HG03354 (cell line): ENCODE data around the gene HNRNPM.
A peak's percentile ranks its signal among the peaks of the same experiment; 100 is the strongest.

ENCODE experiments used
- ATAC-seq: cut with Tn5 transposase; IDR thresholded peaks from one replicate; pipeline ENCODE4 v1.9.1; 2021; ENCODE audit warnings: mild to moderate bottlenecking; ENCODE audit not compliant: unreplicated experiment, poor library complexity, severe bottlenecking

Gene HNRNPM

DNA sequence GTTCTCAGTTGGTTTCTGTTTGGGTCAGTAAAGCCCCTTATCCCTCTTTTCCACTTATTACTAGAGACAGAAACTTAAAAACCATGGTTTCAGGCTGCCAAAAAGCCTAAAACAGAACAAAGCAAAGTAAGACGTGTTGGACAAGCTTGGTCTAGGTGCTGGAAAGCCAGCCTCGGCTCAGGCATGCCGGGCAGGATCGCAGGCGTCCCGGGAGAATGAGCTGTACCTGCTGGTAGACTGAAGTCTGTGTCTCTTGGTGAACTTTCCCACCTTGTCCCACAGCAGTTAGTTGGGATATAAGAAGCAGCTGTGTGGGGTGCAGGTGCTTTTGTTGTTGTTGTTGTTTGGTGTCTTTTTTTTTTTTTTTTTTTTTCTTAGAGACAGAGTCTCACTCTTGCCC is 36.8 kb downstream of the HNRNPM start:
- ATAC-seq: no peak

DNA sequence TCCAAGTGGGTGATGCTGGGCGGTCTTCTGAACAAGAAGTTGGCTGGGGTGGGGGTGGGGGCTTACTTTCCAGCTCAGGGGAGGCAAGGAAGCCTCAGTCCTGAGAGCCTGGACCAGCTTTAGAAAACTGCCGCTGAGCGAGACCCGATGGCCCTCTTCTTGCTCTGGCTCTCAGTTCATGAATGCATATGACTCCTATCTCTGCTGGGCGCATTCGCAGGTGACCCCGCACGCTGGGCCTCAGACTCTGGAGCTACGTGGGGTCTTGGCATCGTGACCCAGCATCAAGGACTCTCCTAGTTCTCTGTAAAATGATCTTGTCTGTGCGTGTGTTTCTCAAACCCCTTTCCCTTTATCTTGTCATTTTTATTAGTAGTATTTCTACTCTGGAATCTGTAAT is 37.9 kb downstream of the HNRNPM start:
- no peak for ATAC-seq

DNA sequence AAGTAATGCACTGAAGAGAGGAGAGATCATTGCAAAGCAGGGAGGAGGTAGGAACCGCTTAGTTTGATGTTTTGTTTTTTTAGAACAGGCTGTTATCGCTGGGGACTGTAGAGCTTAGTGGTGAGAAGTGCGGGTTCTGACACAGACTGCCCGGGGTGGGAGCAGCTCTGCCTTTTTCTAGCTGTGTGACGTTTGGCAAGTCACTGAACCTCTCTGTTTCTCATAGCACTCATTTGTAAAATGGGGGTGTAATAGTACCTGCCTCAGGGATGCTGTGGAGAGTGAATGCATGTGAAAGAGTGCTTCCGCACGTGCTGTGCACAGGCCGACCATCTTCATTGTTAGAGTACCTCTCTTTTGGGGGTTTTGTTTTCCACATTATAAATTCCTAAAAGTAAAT is 38.4 kb downstream of the HNRNPM start:
- ATAC-seq: no peak

DNA sequence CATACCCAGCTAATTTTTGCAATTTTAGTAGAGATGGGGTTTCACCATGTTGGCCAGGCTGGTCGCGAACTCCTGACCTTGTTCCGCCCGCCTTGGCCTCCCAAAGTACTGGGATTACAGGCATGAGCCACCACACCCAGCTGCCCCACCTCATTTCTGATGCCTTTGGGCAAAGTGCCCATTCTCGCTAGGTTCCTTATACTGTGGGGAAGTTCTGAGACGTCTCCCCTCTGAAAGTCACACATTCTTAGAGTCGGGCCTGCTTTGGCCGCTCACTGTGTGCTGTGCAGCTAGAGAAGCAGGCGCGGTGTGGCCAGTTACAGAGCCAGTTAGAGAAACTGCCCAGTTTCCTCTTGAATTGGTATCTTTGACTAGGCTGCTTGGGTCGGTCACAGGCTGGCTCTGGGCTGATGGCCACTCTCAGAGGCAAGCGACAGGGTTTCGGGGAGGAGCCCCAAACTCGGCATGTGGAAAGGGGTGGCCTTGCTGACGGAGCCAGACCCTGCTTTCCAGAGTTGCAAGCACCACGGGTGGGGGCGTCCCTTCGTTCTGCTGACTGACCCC is 39.6 kb downstream of the HNRNPM start:
- ATAC-seq: no peak

DNA sequence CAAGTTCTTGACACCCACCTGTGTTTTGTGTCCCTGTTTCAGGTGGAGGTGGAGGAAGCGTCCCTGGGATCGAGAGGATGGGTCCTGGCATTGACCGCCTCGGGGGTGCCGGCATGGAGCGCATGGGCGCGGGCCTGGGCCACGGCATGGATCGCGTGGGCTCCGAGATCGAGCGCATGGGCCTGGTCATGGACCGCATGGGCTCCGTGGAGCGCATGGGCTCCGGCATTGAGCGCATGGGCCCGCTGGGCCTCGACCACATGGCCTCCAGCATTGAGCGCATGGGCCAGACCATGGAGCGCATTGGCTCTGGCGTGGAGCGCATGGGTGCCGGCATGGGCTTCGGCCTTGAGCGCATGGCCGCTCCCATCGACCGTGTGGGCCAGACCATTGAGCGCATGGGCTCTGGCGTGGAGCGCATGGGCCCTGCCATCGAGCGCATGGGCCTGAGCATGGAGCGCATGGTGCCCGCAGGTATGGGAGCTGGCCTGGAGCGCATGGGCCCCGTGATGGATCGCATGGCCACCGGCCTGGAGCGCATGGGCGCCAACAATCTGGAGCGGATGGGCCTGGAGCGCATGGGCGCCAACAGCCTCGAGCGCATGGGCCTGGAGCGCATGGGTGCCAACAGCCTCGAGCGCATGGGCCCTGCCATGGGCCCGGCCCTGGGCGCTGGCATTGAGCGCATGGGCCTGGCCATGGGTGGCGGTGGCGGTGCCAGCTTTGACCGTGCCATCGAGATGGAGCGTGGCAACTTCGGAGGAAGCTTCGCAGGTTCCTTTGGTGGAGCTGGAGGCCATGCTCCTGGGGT is 41.0 kb downstream of the HNRNPM start:
- ATAC-seq: no peak

DNA sequence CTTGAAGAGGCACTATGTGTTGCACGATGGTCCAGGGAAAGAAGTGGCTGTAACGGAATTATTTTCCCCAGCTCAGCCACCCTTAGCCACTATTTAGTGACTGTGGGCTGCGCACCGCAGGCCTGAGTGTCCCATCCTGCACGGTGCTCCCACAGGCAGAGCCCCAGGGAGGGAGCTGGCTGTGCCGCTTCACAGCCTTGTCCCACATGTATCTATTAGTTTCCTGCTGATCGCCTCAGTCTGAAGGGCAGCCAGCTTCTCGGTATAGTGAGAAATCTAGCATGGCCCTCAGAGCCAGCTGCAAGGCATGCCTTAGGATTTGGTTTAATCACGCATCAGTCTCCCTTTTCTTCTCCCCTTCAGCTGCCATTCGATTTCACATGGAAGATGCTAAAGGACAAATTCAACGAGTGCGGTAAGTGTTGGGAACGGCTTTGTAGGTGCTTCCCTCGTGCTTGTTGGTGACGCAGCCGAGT is 41.9 kb downstream of the HNRNPM start:
- ATAC-seq: no peak

DNA sequence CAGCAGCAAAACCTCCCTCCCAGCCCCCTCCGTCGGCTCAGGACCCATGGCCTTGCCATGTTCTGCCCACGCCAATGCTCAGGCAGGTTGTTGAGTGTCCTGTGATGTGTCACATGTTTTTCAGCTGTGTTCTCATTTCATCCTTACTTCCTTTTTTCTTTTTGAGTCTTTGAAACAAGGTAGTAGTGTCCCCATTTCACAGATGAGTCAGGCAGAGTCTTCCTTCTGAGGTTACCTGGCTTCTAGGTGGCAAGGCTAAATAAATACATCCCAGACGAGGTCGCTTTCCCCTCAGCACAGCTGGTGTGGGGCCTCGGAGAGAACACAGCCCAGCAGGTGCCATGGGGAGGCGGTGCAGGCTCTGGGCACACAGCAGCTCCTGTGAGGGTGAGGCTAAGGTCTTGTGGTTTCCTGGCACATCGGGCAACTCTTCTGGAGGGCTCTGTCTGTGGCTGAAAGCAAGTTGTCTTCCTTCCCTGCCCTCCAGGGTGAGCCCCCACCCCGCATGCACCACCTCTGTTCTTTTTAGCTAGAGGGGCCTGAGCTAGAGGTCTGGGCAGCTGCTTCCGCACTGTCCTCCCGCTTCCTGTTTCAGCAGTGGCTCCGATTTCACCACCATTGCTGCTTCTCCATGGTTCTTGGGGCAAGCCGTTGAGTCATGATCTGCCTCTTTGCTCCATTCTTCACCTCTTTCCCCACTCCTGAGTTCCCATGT is 42.5 kb downstream of the HNRNPM start:
- ATAC-seq: peak; percentile 49

DNA sequence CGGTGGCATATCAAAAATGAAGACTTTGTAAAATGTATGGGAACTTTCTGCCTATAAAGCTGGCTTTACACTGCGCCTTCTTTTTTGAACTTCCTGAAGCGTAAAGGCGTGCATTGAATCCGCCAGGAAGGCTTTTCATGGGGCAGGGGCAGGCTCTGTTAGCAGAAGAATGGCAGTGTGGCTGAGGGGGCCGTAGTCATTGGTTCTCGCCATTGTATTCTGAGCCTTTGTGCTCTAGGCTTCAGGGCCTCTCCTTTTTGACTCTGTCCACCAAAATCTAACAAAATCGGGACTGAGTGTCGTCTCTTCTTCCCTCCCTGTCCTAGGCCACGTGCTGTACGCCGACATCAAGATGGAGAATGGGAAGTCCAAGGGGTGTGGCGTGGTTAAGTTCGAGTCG is 43.6 kb downstream of the HNRNPM start:
- no peak for ATAC-seq

DNA sequence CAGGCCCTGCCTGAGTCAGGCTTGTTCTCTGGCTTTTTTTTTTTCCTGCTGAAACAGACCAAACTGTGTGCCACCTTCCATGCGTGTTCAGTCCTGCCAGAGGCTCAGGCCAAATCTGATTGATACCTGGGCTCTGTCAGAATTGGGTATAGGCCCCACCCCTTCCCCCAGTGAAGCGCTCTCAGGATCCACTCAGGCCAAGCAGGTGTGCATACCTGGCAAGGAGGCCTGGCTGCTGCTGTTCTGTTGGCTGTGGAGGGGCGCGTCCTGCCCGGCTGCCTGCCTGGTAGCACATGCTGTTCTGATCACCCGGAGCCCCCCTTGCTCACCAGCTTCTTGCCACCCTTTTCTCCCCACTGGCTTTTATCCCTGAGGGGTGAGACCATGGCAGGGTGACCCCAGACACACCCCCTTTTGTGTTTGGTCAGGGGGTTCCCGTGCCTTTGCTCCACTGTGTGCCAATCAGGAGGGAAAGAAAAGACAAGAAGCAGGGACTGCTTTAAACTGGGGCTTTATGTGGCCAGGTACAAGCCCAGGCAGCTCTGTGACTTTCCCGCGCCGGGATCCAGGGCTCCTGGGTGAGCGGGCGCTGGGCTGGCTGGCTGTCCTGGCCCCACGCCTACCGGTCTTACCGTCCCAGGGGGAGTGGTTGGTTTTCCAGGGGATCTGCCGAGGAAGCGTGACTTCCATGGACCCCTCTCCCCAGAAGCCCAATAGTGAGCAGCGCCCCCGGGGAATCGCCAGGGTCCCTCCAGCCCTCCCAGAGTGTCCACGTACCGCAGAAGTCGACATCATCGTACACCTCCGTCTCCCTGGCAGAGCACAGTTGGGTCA is 45.0 kb downstream of the HNRNPM start:
- no peak for ATAC-seq

DNA sequence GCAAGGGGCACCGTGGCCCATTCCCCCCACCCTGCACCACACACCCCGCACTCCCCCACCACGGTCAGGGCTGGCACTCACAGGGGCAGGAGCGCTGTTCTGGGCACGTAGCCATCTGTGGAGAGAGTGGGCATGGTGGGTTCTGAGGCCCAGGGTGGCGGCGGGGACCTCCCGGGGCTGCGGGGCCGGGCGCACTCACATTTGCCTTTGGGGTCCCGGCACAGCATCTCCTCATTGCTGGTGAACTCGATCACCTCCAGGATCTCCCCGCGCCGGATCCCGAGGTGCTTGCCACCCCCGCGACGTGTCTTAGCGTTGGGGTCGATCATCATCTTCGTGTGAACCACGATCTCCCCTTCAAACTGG is 45.6 kb downstream of the HNRNPM start:
- no peak for ATAC-seq

DNA sequence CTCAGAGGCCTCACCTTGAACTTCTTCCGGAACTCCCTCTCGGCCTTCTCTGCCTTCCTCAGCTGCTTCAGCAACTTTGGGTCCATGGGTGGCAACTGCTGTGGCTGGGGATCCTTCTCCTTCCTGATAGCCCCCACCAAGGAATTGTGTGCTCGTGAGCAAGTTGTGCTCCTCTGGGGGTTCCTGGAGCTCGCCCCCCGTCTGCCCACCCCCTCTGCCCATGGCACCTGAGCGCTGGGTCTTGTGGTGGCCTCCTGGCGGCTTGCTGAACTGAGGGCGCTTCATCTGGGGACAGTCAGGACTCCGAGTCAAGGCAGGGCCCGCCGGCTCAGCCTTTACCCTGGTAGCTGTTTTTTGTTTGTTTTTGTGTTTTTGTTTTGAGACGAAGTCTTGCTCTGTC is 46.1 kb downstream of the HNRNPM start:
- ATAC-seq: no peak

DNA sequence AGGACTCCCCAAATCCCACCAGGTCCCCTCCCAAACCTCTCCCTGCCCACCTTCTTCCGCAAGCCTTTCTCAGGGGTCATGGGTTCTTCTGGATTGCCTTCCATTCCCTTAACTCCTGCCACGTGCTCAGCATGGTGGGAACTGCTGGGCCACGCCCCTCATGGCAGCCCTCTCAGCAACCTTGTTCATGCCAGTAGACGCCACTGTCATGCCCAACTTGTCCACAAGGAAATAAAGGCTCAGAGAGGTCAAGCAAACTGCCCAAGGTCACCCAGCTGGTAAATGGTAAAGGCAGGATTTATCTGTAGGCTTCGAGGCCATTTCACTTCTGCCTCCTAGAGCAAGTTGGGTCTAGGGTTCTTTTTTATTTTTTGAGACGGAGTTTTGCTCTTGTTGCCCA is 46.8 kb downstream of the HNRNPM start:
- ATAC-seq: no peak

DNA sequence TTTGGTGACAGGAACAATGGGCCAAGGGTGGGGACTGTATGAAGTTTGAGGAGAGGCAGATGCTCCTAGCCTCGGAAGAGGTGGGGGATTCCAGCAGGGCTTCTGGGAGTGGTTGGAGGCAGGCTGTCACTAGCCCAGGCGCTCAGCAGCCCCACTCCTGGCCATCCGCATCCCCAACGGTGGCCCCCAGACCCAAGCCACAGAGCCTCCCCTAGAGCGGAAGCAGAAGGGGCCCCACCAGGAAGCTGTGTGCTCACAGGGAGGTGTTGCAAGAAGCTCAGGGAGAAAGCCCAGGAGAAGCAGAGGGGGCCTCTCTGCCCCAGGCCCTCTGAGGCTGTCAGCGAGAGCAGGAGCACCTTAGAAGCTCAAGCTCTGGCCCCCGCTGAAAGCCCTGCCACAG is 49.4 kb downstream of the HNRNPM start:
- no peak for ATAC-seq

DNA sequence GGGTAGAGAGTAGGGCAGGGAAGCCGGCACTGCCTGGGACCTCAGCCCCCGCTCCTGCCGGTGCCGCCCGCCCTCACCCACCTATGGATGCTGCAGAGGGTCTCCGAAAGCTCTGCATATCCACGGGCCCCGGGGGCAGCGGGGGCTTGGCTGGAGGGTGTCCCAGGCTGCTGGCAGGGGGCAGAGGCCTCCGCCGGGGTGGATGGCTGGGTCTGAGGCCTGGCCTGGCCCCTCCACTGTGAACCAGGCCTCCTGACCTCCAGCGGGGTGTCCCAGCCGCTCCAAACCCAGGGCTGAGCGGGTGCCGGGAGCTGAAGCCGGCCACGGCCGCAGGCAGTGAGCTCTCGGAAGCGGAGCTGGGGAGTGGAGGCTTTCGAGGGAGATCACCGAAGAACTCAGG is 53.5 kb downstream of the HNRNPM start:
- ATAC-seq: no peak

DNA sequence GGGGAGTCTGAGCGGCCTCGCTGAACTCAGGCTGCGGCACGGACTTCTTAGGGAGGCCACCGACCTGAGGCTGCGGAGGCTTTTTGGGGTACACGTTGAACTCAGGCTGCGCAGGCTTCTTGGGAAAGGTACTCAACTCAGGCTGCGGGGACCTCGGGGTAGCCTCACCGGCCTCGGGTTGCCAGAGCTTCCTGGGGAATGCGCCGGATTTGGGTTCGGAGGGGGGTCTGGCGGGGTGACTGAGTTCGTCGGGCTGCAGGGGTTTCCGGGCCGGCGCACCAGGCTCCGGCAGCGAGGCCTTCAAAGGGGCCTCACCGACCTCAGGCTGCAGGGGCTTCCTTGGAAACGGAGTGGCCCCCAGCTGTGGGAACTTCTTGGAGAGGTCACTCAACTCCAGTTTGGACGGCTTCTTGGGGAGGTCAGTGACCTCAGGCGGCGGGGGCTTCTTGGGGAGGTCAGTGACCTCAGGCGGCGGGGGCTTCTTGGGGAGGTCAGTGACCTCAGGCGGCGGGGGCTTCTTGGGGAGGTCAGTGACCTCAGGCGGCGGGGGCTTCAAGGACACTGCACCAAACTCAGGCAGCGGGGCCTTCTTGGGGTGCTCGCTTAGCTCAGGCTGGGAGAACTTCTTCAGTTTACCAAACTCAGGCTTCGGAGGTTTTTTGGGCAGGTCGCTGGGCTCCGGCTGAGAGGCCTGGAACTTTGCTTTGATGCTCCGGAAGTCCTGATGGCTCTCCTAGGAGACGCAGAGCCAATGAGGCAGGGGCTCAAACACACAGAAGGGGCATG is 54.5 kb downstream of the HNRNPM start:
- ATAC-seq: no peak

DNA sequence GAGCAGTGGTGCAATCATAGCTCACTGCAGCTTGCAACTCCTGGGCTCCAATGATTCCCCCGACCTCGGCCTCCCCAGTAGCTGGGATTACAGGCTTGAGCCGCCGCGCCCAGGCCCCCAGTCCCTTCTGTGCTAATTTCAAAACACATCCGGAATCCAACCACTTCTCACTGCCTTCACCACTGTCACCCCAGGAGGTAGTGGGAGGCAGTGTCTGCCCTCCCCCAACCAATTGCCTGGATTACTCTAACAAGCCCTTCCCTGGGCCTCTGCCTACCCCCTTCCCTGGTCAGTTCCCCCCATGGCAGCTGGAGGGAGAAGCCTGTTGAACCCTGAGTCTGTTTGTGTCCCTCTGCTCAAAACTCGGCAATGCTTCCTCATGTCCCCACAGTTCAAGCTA is 55.4 kb downstream of the HNRNPM start:
- ATAC-seq: no peak

DNA sequence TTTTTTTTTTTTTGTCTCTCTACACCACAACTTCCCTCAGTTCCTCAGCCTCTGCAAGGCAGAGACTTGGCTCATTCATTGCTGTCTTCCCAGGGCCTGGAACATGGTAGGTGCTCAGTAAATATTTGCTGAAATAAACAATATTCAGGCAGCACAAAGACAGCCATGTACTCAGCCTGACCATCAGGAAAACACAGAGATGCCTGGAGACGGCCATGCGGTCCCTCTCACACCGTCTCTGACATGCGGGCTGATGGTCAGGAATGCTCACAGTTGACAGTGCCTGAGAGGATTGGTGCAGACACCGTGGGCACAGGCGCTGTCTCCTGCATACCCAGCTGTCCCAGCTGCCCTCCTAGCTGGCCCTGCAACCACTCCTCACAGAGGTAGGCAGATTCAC is 56.7 kb downstream of the HNRNPM start:
- ATAC-seq: no peak

DNA sequence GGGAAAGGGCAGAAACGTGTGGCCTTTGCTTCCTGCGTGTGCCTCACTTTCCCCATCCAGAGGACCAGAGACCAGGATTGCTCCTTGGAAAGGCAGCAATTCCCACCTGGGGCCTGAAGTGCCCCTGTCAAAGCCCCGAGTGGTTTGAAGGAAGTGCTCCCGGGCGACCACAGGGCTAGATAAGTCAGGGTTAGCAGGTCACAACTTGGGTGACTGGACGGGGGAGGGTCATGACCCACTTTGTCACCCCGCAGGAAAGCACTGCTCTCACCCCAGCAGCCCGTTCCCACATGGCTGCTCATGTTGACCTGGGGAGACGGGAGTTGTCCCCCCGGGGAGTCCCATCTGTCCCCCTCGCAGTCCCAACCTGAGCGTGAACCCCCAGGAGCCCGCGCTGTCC is 57.2 kb downstream of the HNRNPM start:
- ATAC-seq: no peak

DNA sequence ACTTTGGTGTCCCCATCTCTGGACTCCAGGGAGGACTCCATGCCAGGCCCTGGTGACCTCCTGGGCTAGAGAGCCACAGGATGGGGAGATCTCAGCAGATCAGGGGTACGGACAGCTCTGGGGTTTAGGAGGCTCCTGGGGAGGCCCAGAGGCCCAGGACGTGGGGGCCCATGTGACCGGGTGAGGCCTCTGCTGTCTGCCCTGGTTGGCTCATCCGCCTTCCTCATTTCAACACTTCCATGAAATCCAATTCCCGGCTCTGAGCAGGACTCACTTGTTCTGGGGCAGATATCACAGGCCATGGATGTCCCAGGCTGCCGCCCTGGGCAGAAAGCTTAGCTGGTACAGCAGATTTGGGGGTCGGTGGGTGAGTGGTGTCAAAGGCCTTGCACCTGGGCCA is 58.7 kb downstream of the HNRNPM start:
- no peak for ATAC-seq
